ENCODE results near the gene STRADB. TPM values are rescaled to one million over a fixed set of nuclear protein-coding genes. Genes with fewer than 3 reads are reported as not detected.

Gene STRADB
- total and polyA plus RNA-seq, 2 donors (not counting 3 experiments of a cell fraction or from before 2014, with no cell fraction given), result 6.9 to 16.6 TPM

- dilution Hi-C loops (cut with MboI; ENCODE audit: extremely low pct_ligation_motif_present, low sequenced_read_pairs), result no loop called here
- peaks cover 8% of the 10 kb centered on the region for H3K4me1 ChIP-seq (ENCODE audit: control insufficient read depth, extremely low read depth, insufficient read depth, low read length)
- FAIRE-seq (no peak), DNase-seq (ENCODE audit: low read depth, low spot score) (no peak)
- no peaks in the 10 kb centered on the region for H3K9me1 ChIP-seq (replicated peaks; ENCODE audit: control insufficient read depth, extremely low read depth, insufficient read depth, low read length)
- no peak overlapping the region for H3K4me2 ChIP-seq (ENCODE audit: insufficient read depth, low read length)
- CTCF ChIA-PET, result interaction anchor here (1.0 kb wide), 1 partner anchor 27 kb away, joined by 3 read pairs; no protein-coding TSS in a partner anchor
- no peaks in the 10 kb centered on the region for H3K9me3 ChIP-seq (replicated peaks; ENCODE audit: control insufficient read depth, insufficient read depth, low read length)
- H4K20me1 ChIP-seq (replicated peaks; ENCODE audit: control insufficient read depth, extremely low read depth, insufficient read depth, low read length), result no peaks in the 10 kb centered on the region
- H3K27ac ChIP-seq (ENCODE audit: insufficient read depth, low read depth, low read length), result no peak overlapping the region
- H2AFZ ChIP-seq (ENCODE audit: low read depth, low read length), result no peak overlapping the region
- H3K79me2 ChIP-seq (ENCODE audit: control insufficient read depth, insufficient read depth, low read length), result peaks cover 2% of the 10 kb centered on the region
- POLR2A ChIA-PET, result no interaction called here
- intact Hi-C loops (cut with micrococcal nuclease), result no loop called here
- no peak overlapping the region for H3K4me3 ChIP-seq (replicated peaks in 1 of 3; ENCODE audit: insufficient read depth in 1 of 3, low read depth in 1 of 3, low read length in 3 of 3)
- BruUV-seq (replicated peaks), result no TSS peak
- no peak for TF ChIP-seq POLR2A (IDR thresholded peaks at IDR 0.05; ENCODE audit: low read depth, low read length)
- TF ChIP-seq, protein P1, sequence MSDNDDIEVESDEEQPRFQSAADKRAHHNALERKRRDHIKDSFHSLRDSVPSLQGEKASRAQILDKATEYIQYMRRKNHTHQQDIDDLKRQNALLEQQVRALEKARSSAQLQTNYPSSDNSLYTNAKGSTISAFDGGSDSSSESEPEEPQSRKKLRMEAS (IDR thresholded peaks at IDR 0.05; ENCODE audit: insufficient read depth, insufficient read length), result no peak
- TF ChIP-seq MYC (IDR thresholded peaks at IDR 0.05; ENCODE audit: low read depth, low read length), result no peak
- no peak for TF ChIP-seq FOS (IDR thresholded peaks at IDR 0.05; ENCODE audit: borderline replicate concordance, insufficient read depth, low read length)
- no peak for TF ChIP-seq GATA2 (IDR thresholded peaks at IDR 0.05; ENCODE audit: insufficient read depth, insufficient read length, low read depth, low read length)
- no peak for TF ChIP-seq JUN (IDR thresholded peaks at IDR 0.05; ENCODE audit: borderline replicate concordance, insufficient read depth, insufficient read length, low read depth)
- no peak for TF ChIP-seq EZH2 (IDR thresholded peaks at IDR 0.05; ENCODE audit: borderline replicate concordance, low read depth, low read length, severe bottlenecking)
- TF ChIP-seq, protein P2, sequence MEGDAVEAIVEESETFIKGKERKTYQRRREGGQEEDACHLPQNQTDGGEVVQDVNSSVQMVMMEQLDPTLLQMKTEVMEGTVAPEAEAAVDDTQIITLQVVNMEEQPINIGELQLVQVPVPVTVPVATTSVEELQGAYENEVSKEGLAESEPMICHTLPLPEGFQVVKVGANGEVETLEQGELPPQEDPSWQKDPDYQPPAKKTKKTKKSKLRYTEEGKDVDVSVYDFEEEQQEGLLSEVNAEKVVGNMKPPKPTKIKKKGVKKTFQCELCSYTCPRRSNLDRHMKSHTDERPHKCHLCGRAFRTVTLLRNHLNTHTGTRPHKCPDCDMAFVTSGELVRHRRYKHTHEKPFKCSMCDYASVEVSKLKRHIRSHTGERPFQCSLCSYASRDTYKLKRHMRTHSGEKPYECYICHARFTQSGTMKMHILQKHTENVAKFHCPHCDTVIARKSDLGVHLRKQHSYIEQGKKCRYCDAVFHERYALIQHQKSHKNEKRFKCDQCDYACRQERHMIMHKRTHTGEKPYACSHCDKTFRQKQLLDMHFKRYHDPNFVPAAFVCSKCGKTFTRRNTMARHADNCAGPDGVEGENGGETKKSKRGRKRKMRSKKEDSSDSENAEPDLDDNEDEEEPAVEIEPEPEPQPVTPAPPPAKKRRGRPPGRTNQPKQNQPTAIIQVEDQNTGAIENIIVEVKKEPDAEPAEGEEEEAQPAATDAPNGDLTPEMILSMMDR (IDR thresholded peaks at IDR 0.05; ENCODE audit: extremely low read depth in 1 of 2, insufficient read depth in 1 of 2, low read depth in 1 of 2, low read length in 2 of 2), result no peak
- no peak for TF ChIP-seq POLR2AphosphoS5 (IDR thresholded peaks at IDR 0.05; ENCODE audit: insufficient read depth, low read depth, low read length)
- peaks cover 0 to 4% of the 10 kb centered on the region in 2 experiments for H3K36me3 ChIP-seq (ENCODE audit: control insufficient read depth in 2 of 2, extremely low read depth in 1 of 2, insufficient read depth in 2 of 2, low read length in 2 of 2)
- no peaks in the 10 kb centered on the region for H3K27me3 ChIP-seq (ENCODE audit: control insufficient read depth in 2 of 2, insufficient read depth in 2 of 2, low read length in 2 of 2)
- no peak overlapping the region for H3K9ac ChIP-seq (replicated peaks; ENCODE audit: extremely low read depth, insufficient read depth, low read length)
Observed at GRCh38 chr2:201404699-201405280, 46.8 kb upstream of the STRADB start.

Data from endothelial cell of umbilical vein (primary cell).